Muscle of back (tissue), 11 donors: ENCODE data around the gene RAN. TPM values are rescaled to one million over a fixed set of nuclear protein-coding genes. Genes with fewer than 3 reads are reported as not detected.

Experiments
- DNase-seq, 3 donors: peaks; one replicate each; pipeline versions ENCODE4 v3.0.0 to v3.0.0-alpha.2; 2013
- polyA plus RNA-seq, 10 donors: library from polyadenylated mRNA; unstranded; fragments of 120-200 nt; gene quantifications; one replicate each; pipeline ENCODE4 v1.2.1, GENCODE V29; 2013; ENCODE audit not compliant: insufficient read length in 10 of 10

The RAN gene
- polyA plus RNA-seq, 10 donors = 339 to 578 (median 394) TPM

GRCh38 chr12:130924966-130925665 is 53.2 kb downstream of the RAN start:
- no peak for DNase-seq

- no peak for DNase-seq
Observed at GRCh38 chr12:130925666-130926015, 53.8 kb downstream of the RAN start.

Other genes with a start within 250 kb of the RAN start
- 1 to 10 TPM in 7 of 10 donors, under 1 TPM in 3; 0.62 to 2.1 (median 1.2) TPM for gene RIMBP2, start 155.8 kb upstream of the RAN start, polyA plus RNA-seq
- 10 to 100 TPM; 14.4 to 22.5 (median 20.1) TPM for gene STX2, start 32.8 kb upstream of the RAN start, polyA plus RNA-seq
- gene ADGRD1, start 81.8 kb downstream of the RAN start, polyA plus RNA-seq = 10 to 100 TPM in 9 of 10 donors, 1 to 10 TPM in 1; 7.9 to 15.7 (median 12.0) TPM